ENCODE results near the gene LRRC37B.
A peak's percentile ranks its signal among the peaks of the same experiment; 100 is the strongest.
"Not testable (repeated sequence)": the region's sequence is repeated elsewhere in the genome, so short reads cannot be mapped to it uniquely, and the experiment has no call there.

LRRC37B gene

GRCh38 chr17:32100323-32100722, 93.1 kb downstream of the LRRC37B start:
- not testable (repeated sequence) for DNase-seq

- peak; percentile 75 for DNase-seq
These were observed 93.9 kb downstream of the LRRC37B start for GRCh38 chr17:32100971-32101631.

GRCh38 chr17:32102172-32102571, 95.0 kb downstream of the LRRC37B start:
- no peak for DNase-seq

GRCh38 chr17:32102646-32103186, 95.5 kb downstream of the LRRC37B start:
- DNase-seq: no peak
